ENCODE data around the gene OR10Z1.

Gene OR10Z1

GRCh38 chr1:158644449-158644848 is 39.4 kb downstream of the OR10Z1 start:
- TF ChIP-seq ZNF274 (IDR thresholded peaks at IDR 0.05; ENCODE audit: low read depth, low read length) = no peak
- no peak overlapping the region for H3K4me3 ChIP-seq (ENCODE audit: low read length)

- no peak for TF ChIP-seq ZNF274 (IDR thresholded peaks at IDR 0.05; ENCODE audit: low read depth, low read length)
- H3K4me3 ChIP-seq (ENCODE audit: low read length) = no peak overlapping the region
Measured at GRCh38 chr1:158646465-158646864, 41.4 kb downstream of the OR10Z1 start.

- no peak for TF ChIP-seq ZNF274 (IDR thresholded peaks at IDR 0.05; ENCODE audit: low read depth, low read length)
- no peak overlapping the region for H3K4me3 ChIP-seq (ENCODE audit: low read length)
Measured at GRCh38 chr1:158649052-158649451, 44.0 kb downstream of the OR10Z1 start.

GRCh38 chr1:158652721-158653334 is 47.8 kb downstream of the OR10Z1 start:
- no peak overlapping the region for H3K4me3 ChIP-seq (ENCODE audit: low read length)
- TF ChIP-seq ZNF274 (IDR thresholded peaks at IDR 0.05; ENCODE audit: low read depth, low read length) = no peak

GRCh38 chr1:158654086-158654485 is 49.0 kb downstream of the OR10Z1 start:
- TF ChIP-seq ZNF274 (IDR thresholded peaks at IDR 0.05; ENCODE audit: low read depth, low read length) = no peak
- no peak overlapping the region for H3K4me3 ChIP-seq (ENCODE audit: low read length)

GRCh38 chr1:158654571-158654970 is 49.5 kb downstream of the OR10Z1 start:
- H3K4me3 ChIP-seq (ENCODE audit: low read length) = no peak overlapping the region

More at GRCh38 chr1:158654571-158654970, 49.5 kb downstream of the OR10Z1 start:
- TF ChIP-seq ZNF274 (IDR thresholded peaks at IDR 0.05; ENCODE audit: low read depth, low read length) = no peak

Measured in GM08714 (cell line).